Left ventricle myocardium inferior (tissue), 1 donor: ENCODE data around the gene CDK15. TPM values are rescaled to one million over a fixed set of nuclear protein-coding genes. Genes with fewer than 3 reads are reported as not detected.

ENCODE experiments used
- DNase-seq: peaks from one replicate; pipeline ENCODE4 v3.0.0-alpha.2; 2020
- H3K27ac ChIP-seq: fragments of 200-600 bp; replicated peaks from 2 replicates; pipeline ENCODE4 v1.8.0; 2021
- H3K27me3 ChIP-seq: fragments of 200-600 bp; 2 replicates; pipeline ENCODE4 v1.8.0; 2021; ENCODE audit warnings: low read depth
- H3K36me3 ChIP-seq: fragments of 200-600 bp; 2 replicates; pipeline ENCODE4 v1.8.0; 2021
- H3K4me1 ChIP-seq: fragments of 200-600 bp; 2 replicates; pipeline ENCODE4 v1.8.0; 2021
- H3K4me3 ChIP-seq: fragments of 200-600 bp; 2 replicates; pipeline ENCODE4 v1.8.0; 2021; ENCODE audit warnings: mild to moderate bottlenecking, moderate library complexity
- H3K9me3 ChIP-seq: fragments of 200-600 bp; replicated peaks from 2 replicates; pipeline ENCODE4 v1.8.0; 2021
- intact Hi-C: fragments of 100-400 bp; cut with micrococcal nuclease; formaldehyde crosslinking; loops from one replicate; pipeline ENCODE4 v1.11.0; 2022
- total RNA-seq: library from RNA; stranded (reverse); fragmentation: NEBNext Ultra II Directional; extraction: Animal tissue kit (Norgen Biotek cat#: 25700); gene quantifications from one replicate; pipeline ENCODE4 v1.2.1, GENCODE V29; 2021
- TF ChIP-seq, protein P1 (sequence below): fragments of 200-600 bp; IDR thresholded peaks from 2 replicates; pipeline ENCODE4 v1.8.0; 2021; ENCODE audit warnings: antibody characterized with exemption, mild to moderate bottlenecking, borderline replicate concordance
- donor health status: DM: no; HTN: yes; CAD: no; lungs with severe emphysema.

CDK15 gene
- total RNA-seq, 1 donor from 2014 or later = 0.16 TPM

DNA sequence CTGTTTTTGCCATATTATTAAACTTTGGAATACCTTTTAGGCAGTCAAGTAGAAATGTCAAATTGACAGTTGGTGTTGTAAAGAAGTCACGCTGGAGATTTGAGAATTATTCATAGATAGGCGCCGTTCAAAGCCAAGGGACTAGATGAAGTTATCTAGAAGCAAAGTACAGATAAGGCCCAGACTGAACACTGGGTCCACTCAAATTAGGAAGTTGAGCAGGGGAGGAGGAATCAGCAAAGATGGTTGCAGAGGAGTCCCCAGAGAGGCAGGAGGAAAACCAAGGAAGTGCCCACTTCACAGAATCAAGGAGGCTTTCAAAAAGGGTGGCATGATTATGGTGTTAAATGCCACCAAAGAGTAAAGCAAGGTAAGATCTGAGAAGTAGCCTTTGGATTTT, 16.0 kb upstream of the CDK15 start:
- TF ChIP-seq, protein P1, sequence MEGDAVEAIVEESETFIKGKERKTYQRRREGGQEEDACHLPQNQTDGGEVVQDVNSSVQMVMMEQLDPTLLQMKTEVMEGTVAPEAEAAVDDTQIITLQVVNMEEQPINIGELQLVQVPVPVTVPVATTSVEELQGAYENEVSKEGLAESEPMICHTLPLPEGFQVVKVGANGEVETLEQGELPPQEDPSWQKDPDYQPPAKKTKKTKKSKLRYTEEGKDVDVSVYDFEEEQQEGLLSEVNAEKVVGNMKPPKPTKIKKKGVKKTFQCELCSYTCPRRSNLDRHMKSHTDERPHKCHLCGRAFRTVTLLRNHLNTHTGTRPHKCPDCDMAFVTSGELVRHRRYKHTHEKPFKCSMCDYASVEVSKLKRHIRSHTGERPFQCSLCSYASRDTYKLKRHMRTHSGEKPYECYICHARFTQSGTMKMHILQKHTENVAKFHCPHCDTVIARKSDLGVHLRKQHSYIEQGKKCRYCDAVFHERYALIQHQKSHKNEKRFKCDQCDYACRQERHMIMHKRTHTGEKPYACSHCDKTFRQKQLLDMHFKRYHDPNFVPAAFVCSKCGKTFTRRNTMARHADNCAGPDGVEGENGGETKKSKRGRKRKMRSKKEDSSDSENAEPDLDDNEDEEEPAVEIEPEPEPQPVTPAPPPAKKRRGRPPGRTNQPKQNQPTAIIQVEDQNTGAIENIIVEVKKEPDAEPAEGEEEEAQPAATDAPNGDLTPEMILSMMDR = no peak
- intact Hi-C loops = no loop called here
- DNase-seq = no peak
- Histone ChIP-seq H3K4me3 (no peak overlapping the region), H3K27ac (no peak overlapping the region), H3K9me3 (no peaks in the 10 kb centered on the region), H3K27me3 (no peaks in the 10 kb centered on the region), H3K36me3 (no peaks in the 10 kb centered on the region), H3K4me1 (no peaks in the 10 kb centered on the region)

DNA sequence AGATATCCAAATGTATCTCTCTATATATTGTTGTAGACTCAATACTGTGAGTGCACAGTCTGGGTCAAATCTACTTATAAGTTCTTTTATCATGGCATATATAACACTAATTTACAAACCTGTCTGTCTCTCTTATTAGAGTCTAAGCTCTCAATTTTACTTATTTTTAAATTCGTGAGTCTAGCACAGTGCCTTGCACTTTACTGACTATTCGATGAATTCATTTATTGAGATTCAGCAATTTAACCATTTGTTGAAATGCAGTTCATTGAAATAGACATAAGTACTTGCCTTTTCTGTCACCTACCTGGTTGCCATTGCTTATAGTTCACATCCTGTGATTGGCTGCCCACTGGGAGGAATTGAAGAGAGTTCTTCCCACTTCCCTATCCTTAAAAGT, 15.3 kb upstream of the CDK15 start:
- no peak for DNase-seq
- no peaks in the 10 kb centered on the region for H3K36me3 ChIP-seq
- H3K4me3 ChIP-seq = no peak overlapping the region
- H3K9me3 ChIP-seq = no peaks in the 10 kb centered on the region
- TF ChIP-seq, protein P1 = no peak
- no peaks in the 10 kb centered on the region for H3K27me3 ChIP-seq
- H3K27ac ChIP-seq = no peak overlapping the region
- no peaks in the 10 kb centered on the region for H3K4me1 ChIP-seq
- intact Hi-C loops = no loop called here

- no peak overlapping the region for H3K4me3 ChIP-seq
- no peaks in the 10 kb centered on the region for H3K4me1 ChIP-seq
- no peak for DNase-seq
- H3K27ac ChIP-seq = no peak overlapping the region
- no peaks in the 10 kb centered on the region for H3K27me3 ChIP-seq
- intact Hi-C loops = no loop called here
- no peaks in the 10 kb centered on the region for H3K36me3 ChIP-seq
- H3K9me3 ChIP-seq = no peaks in the 10 kb centered on the region
- TF ChIP-seq, protein P1 = no peak
Measured at GRCh38 chr2:201793631-201794030, 12.7 kb upstream of the CDK15 start.

- H3K36me3 ChIP-seq = no peaks in the 10 kb centered on the region
- no peak for DNase-seq
- intact Hi-C loops = no loop called here
- no peak overlapping the region for H3K27ac ChIP-seq
- no peaks in the 10 kb centered on the region for H3K4me1 ChIP-seq
- no peak overlapping the region for H3K4me3 ChIP-seq
- TF ChIP-seq, protein P1 = no peak
- H3K27me3 ChIP-seq = no peaks in the 10 kb centered on the region
- no peaks in the 10 kb centered on the region for H3K9me3 ChIP-seq
Measured at GRCh38 chr2:201794294-201794693, 12.0 kb upstream of the CDK15 start.

DNA sequence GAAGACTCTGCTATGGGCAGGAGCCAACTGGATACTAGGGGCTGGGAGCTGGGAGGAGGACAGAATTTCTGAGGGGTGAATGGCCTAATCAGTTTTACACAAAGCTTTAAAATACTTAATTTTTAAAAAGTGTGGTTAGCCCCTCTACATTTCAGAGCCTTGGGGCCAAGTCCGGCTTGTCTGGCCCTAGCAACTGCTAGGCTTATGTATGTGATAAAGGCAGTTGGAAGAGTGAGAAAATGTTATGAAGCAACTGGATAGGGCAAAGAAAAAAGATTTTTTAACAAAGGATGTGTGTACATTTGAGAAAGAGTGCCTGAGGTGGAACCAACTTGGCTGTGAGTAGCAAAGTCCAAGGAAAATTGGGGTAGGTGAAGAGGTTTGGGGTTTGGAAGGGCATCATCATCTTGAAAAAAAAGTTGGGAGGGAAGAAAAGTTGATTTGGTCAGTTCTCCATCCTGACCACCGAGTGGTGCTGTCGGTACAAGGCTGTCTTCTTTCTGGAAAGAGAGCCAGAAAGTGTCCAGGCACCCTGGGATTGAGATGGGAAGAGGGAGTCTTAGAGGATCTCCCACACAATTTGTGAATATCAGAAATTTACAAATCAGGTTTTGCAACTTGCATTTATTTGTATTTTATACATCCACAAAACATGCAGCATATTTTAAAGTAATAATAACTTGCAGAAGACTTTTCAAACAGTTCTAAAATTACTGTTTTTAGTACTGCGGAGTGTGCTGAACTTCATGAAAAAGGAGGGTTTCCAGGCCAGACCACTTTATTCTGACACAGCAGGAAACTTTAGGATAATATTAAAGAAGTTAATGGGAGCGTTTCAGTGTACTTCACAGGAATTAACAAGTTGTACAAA, 10.5 kb upstream of the CDK15 start:
- no peaks in the 10 kb centered on the region for H3K9me3 ChIP-seq
- intact Hi-C loops = loop anchor here (5.0 kb wide), 1 partner anchor 381 kb away; no protein-coding TSS in a partner anchor
- TF ChIP-seq, protein P1 = peak; percentile 79
- H3K36me3 ChIP-seq = no peaks in the 10 kb centered on the region
- DNase-seq = no peak
- H3K4me3 ChIP-seq = no peak overlapping the region
- no peaks in the 10 kb centered on the region for H3K4me1 ChIP-seq
- peaks cover 2% of the 10 kb centered on the region for H3K27me3 ChIP-seq
- H3K27ac ChIP-seq = no peak overlapping the region
